HepG2 (cell line): Measurements from ENCODE around the gene ARL8B. TPM values are rescaled to one million over a fixed set of nuclear protein-coding genes. Genes with fewer than 3 reads are reported as not detected.

ENCODE experiments used
- BCL6 ChIP-seq: IDR thresholded peaks from 2 replicates; pipeline ENCODE4 v1.6.1; 2016; ENCODE audit warnings: missing genetic modification reagents, missing compliant biosample characterization
- DMAP1 ChIP-seq: IDR thresholded peaks from 2 replicates; pipeline ENCODE4 v1.6.1; 2016
- FOXP1 ChIP-seq, 2 experiments: fragments of 450-650 bp in 1 of 2; IDR thresholded peaks; 2 replicates each; pipeline ENCODE4 v1.6.1; 2017 to 2018; ENCODE audit warnings: antibody characterized with exemption in 1 of 2
- GATAD2A ChIP-seq: IDR thresholded peaks from 2 replicates; pipeline ENCODE4 v1.6.1; 2016
- MAFK ChIP-seq, 2 experiments: IDR thresholded peaks in 1 of 2; conservative IDR thresholded peaks in 1 of 2; 2 replicates each; pipeline ENCODE4 v1.6.1; 2011; ENCODE audit warnings: improper control_type of control experiment in 2 of 2, low read length in 2 of 2
- NRL ChIP-seq: sonication (generic); formaldehyde crosslinking; IDR thresholded peaks from 2 replicates; pipeline ENCODE4 v1.5.0; 2020; ENCODE audit warnings: missing genetic modification reagents, mild to moderate bottlenecking, moderate library complexity, borderline replicate concordance
- POLR2AphosphoS2 ChIP-seq: IDR thresholded peaks from 2 replicates; pipeline ENCODE4 v1.6.1; 2011; ENCODE audit warnings: low read depth, low read length, improper control_type of control experiment
- RXRA ChIP-seq: sonication (generic); formaldehyde crosslinking; IDR thresholded peaks from 2 replicates; pipeline ENCODE4 v1.5.1; 2020; ENCODE audit warnings: missing genetic modification reagents
- ZNF34 ChIP-seq: sonication (generic); formaldehyde crosslinking; IDR thresholded peaks from 2 replicates; pipeline ENCODE4 v1.4.0; 2020; ENCODE audit warnings: mild to moderate bottlenecking, missing genetic modification reagents, borderline replicate concordance
- ZNF441 ChIP-seq: sonication (generic); formaldehyde crosslinking; IDR thresholded peaks from 2 replicates; pipeline ENCODE4 v1.7.0; 2021; ENCODE audit warnings: missing genetic modification reagents, borderline replicate concordance
- ZNF501 ChIP-seq: sonication (generic); formaldehyde crosslinking; IDR thresholded peaks from 2 replicates; pipeline ENCODE4 v1.5.1; 2020; ENCODE audit warnings: mild to moderate bottlenecking, moderate library complexity, missing genetic modification reagents
- ZNF761 ChIP-seq: sonication (generic); formaldehyde crosslinking; conservative IDR thresholded peaks from 2 replicates; pipeline ENCODE4 v1.4.0; 2020; ENCODE audit warnings: mild to moderate bottlenecking, missing genetic modification reagents
- ZNF790 ChIP-seq: sonication (generic); formaldehyde crosslinking; IDR thresholded peaks from 2 replicates; pipeline ENCODE4 v1.8.0; 2022; ENCODE audit warnings: missing genetic modification reagents, mild to moderate bottlenecking, borderline replicate concordance
- polyA plus RNA-seq, 8 experiments: library from polyadenylated mRNA; depleted of rRNA in 3 of 8; stranded (reverse) in 7 of 8; unstranded in 1 of 8; fragments of >200 nt; fragmentation: Illumina TruSeq in 4 of 8; extraction: Trizol in 4 of 8; gene quantifications; 2 replicates each; pipeline versions ENCODE4 v1.2.1 to v1.2.3, GENCODE V29; 2011 to 2016; ENCODE audit warnings: low read depth in 4 of 8, missing spikeins in 1 of 8, mixed read lengths in 1 of 8; ENCODE audit not compliant: insufficient read depth in 1 of 8
- total RNA-seq, 5 experiments: library from RNA; depleted of rRNA; stranded (reverse); fragments of >200 nt; fragmentation: Illumina TruSeq; extraction: Trizol; gene quantifications; 2 replicates each; pipeline ENCODE4 v1.2.3, GENCODE V29; 2016; ENCODE audit warnings: low read depth in 1 of 5
- TF ChIP-seq, protein P1 (sequence below): sonication (generic); formaldehyde crosslinking; IDR thresholded peaks from 2 replicates; pipeline ENCODE4 v1.4.0; 2020; ENCODE audit warnings: missing genetic modification reagents
- TF ChIP-seq, protein P2 (sequence below): sonication (generic); formaldehyde crosslinking; IDR thresholded peaks from 2 replicates; pipeline ENCODE4 v1.5.1; 2020; ENCODE audit warnings: missing genetic modification reagents, mild to moderate bottlenecking, borderline replicate concordance
- TF ChIP-seq, protein P3 (sequence below): sonication (generic); formaldehyde crosslinking; IDR thresholded peaks from 2 replicates; pipeline ENCODE4 v1.5.1; 2020; ENCODE audit warnings: missing genetic modification reagents, mild to moderate bottlenecking, borderline replicate concordance
- TF ChIP-seq, protein P4 (sequence below): IDR thresholded peaks from 2 replicates; pipeline ENCODE4 v1.6.1; 2016; ENCODE audit warnings: mild to moderate bottlenecking
- TF ChIP-seq, protein P5 (sequence below): sonication (generic); formaldehyde crosslinking; conservative IDR thresholded peaks from 2 replicates; pipeline ENCODE4 v1.4.0; 2020; ENCODE audit warnings: mild to moderate bottlenecking, missing genetic modification reagents, moderate library complexity

The ARL8B gene
- total and polyA plus RNA-seq, 2 of the 13 experiments (the other 11 are each of a cell fraction or from before 2014, with no cell fraction given): 23.5 to 30.4 TPM

DNA sequence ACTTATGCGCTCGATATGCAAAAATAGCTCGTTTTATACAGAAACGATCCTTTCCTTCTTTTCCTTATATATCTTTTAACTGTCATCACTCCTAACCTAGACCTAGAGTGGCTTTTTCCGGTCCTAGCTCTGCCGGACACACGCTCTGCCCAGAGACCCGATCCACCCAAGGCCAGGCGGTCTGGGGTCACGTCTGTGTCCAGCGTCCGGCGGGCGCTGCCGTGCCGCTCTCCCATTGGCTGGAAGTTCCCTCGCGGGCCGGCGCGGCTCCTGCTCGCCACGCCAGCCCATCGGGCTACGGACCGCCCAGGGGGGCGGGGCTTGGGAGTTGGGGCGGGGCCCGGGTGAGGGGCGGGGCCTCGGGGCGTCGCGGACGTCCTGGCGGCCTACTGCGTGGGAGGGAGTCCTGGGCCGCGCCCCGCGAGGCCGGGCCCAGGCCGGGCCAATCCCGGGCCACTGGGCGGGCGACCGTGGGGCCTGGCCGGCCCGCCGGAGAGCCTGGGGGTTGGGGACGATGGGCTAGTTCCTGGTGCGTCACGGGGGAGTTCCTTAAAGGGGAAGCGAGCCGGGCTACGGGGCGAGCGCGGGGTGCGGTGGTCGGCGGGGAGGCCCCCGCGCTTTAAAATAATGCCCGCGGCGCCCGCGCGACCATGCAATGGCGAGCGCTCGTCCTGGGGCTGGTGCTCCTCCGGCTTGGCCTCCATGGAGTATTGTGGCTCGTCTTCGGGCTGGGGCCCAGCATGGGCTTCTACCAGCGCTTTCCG lies 65.2 kb downstream of the ARL8B start, which contains the start of gene EDEM1 (continued):
- TF ChIP-seq, protein P1, sequence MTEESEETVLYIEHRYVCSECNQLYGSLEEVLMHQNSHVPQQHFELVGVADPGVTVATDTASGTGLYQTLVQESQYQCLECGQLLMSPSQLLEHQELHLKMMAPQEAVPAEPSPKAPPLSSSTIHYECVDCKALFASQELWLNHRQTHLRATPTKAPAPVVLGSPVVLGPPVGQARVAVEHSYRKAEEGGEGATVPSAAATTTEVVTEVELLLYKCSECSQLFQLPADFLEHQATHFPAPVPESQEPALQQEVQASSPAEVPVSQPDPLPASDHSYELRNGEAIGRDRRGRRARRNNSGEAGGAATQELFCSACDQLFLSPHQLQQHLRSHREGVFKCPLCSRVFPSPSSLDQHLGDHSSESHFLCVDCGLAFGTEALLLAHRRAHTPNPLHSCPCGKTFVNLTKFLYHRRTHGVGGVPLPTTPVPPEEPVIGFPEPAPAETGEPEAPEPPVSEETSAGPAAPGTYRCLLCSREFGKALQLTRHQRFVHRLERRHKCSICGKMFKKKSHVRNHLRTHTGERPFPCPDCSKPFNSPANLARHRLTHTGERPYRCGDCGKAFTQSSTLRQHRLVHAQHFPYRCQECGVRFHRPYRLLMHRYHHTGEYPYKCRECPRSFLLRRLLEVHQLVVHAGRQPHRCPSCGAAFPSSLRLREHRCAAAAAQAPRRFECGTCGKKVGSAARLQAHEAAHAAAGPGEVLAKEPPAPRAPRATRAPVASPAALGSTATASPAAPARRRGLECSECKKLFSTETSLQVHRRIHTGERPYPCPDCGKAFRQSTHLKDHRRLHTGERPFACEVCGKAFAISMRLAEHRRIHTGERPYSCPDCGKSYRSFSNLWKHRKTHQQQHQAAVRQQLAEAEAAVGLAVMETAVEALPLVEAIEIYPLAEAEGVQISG (CRISPR knock-in tag): peak; percentile 54
- TF ChIP-seq, protein P2, sequence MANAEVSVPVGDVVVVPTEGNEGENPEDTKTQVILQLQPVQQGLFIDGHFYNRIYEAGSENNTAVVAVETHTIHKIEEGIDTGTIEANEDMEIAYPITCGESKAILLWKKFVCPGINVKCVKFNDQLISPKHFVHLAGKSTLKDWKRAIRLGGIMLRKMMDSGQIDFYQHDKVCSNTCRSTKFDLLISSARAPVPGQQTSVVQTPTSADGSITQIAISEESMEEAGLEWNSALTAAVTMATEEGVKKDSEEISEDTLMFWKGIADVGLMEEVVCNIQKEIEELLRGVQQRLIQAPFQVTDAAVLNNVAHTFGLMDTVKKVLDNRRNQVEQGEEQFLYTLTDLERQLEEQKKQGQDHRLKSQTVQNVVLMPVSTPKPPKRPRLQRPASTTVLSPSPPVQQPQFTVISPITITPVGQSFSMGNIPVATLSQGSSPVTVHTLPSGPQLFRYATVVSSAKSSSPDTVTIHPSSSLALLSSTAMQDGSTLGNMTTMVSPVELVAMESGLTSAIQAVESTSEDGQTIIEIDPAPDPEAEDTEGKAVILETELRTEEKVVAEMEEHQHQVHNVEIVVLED (CRISPR knock-in tag): peak; percentile 77
- TF ChIP-seq ZNF761 (CRISPR knock-in tag): no peak; the same call in 1 of the 2 replicates
- TF ChIP-seq RXRA (CRISPR knock-in tag): peak; percentile 66
- peak; percentile 67; the same call in 1 of the 2 replicates for TF ChIP-seq ZNF790 (CRISPR knock-in tag)
- TF ChIP-seq FOXP1 (IDR thresholded peaks at IDR 0.05): no peak
- TF ChIP-seq FOXP1 (CRISPR knock-in tag; IDR thresholded peaks at IDR 0.05): 0 out of 2 replicates have a peak, but pooled peaks have one; percentile 11
- no peak for TF ChIP-seq ZNF34 (CRISPR knock-in tag)
- no peak for TF ChIP-seq ZNF441 (CRISPR knock-in tag)
- TF ChIP-seq BCL6 (CRISPR knock-in tag): 0 out of 2 replicates have a peak, but pooled peaks have one; percentile 37
- TF ChIP-seq ZNF501 (CRISPR knock-in tag): peak; percentile 67
- no peak for TF ChIP-seq MAFK (conservative IDR thresholded peaks at IDR 0.05 in 1 of 2, IDR thresholded peaks at IDR 0.05 in 1 of 2; ENCODE audit: low read length in 2 of 2)
- TF ChIP-seq, protein P3, sequence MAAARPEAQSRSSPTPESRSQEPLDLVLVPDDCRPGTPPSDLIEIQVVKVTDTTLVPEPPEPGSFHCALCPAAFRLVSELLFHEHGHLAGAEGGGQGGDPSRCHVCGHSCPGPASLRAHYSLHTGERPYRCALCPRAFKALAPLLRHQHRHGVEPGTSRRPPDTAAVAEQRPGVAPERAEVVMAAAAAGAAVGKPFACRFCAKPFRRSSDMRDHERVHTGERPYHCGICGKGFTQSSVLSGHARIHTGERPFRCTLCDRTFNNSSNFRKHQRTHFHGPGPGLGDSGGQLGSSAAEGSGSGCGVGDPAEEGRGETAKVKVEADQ (CRISPR knock-in tag): no peak
- peak; percentile 42; the same call in 1 of the 2 replicates for TF ChIP-seq GATAD2A (CRISPR knock-in tag)
- TF ChIP-seq, protein P4, sequence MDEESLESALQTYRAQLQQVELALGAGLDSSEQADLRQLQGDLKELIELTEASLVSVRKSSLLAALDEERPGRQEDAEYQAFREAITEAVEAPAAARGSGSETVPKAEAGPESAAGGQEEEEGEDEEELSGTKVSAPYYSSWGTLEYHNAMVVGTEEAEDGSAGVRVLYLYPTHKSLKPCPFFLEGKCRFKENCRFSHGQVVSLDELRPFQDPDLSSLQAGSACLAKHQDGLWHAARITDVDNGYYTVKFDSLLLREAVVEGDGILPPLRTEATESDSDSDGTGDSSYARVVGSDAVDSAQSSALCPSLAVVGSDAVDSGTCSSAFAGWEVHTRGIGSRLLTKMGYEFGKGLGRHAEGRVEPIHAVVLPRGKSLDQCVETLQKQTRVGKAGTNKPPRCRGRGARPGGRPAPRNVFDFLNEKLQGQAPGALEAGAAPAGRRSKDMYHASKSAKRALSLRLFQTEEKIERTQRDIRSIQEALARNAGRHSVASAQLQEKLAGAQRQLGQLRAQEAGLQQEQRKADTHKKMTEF (CRISPR knock-in tag): peak; percentile 54
- 0 out of 2 replicates have a peak, but pooled peaks have one; percentile 60 for TF ChIP-seq POLR2AphosphoS2
- peak; percentile 62; the same call in 1 of the 2 replicates for TF ChIP-seq NRL
- TF ChIP-seq, protein P5, sequence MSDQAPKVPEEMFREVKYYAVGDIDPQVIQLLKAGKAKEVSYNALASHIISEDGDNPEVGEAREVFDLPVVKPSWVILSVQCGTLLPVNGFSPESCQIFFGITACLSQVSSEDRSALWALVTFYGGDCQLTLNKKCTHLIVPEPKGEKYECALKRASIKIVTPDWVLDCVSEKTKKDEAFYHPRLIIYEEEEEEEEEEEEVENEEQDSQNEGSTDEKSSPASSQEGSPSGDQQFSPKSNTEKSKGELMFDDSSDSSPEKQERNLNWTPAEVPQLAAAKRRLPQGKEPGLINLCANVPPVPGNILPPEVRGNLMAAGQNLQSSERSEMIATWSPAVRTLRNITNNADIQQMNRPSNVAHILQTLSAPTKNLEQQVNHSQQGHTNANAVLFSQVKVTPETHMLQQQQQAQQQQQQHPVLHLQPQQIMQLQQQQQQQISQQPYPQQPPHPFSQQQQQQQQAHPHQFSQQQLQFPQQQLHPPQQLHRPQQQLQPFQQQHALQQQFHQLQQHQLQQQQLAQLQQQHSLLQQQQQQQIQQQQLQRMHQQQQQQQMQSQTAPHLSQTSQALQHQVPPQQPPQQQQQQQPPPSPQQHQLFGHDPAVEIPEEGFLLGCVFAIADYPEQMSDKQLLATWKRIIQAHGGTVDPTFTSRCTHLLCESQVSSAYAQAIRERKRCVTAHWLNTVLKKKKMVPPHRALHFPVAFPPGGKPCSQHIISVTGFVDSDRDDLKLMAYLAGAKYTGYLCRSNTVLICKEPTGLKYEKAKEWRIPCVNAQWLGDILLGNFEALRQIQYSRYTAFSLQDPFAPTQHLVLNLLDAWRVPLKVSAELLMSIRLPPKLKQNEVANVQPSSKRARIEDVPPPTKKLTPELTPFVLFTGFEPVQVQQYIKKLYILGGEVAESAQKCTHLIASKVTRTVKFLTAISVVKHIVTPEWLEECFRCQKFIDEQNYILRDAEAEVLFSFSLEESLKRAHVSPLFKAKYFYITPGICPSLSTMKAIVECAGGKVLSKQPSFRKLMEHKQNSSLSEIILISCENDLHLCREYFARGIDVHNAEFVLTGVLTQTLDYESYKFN (CRISPR knock-in tag): 0 out of 2 replicates have a peak, but pooled peaks have one; percentile 9
- TF ChIP-seq DMAP1 (CRISPR knock-in tag): peak; percentile 93
